ENCODE results near the gene FSTL4.

The FSTL4 gene

DNA sequence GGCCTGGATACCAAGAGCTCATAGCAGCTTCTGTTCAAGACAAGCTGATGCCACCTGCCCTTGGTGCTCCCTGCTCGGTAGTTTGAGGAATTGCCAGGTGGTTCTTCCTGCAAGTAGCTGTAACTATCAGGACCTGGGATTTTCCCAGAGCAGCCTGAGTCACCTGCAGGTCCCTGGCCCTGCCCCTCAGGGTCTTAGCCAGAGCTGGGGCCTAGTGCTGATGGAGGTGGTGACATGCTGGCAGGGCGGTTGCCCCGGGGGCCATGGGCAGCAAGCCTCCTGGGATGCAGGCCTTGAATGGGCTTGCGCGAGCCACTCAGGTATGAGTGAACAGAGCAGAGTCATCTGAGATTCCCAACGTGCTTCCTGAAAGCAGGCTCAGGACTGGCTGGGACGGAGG lies 298.3 kb downstream of the FSTL4 start:
- no peak for DNase-seq

DNA sequence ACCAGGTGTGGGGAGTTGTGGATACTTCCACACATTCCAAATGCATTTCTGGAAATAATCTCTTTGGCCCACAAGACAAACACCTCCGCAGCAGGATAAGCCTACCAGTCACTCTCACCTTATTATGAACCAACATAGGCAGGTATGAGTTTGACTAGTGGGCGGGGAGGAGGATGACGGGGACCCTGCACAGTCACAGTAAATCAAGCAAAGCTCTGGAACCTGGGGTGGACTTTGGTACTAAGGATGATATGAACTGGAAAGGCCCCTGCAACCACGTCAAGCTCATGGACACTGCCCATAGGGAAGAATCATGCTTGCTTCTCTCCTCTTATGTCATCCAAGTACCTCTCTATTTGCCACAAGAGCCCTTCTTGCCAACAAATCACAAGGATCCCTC lies 301.2 kb downstream of the FSTL4 start:
- DNase-seq, result no peak

DNA sequence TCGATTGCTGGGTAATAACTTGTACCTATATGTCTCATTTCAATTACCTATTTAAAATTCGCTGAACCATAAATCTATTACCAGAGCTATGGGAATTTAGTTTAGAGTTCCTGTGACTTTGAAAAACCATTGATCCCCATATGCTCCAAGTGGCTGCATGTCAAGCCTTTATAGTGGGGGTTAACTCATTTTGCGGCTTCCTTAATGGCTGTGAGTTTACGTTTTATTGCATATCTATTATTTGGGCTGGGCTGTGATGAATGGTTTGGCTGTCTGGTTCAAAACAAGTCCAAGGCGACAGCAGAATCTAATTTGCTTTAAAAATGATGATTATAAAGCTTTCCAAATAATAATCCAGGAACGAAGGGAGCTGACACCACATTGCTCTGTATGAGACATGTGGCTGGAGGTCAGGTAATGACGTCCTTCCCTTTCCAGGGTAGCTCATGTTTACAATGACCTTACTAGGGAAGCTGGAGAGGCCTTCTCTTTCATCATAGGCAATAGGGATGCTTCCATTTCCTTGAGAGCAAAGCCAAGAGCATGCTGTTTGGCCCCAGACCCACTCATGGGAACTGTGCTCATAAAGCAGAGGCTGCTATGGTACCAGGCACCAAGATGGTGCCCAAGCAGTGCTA lies 302.2 kb downstream of the FSTL4 start:
- no peak for DNase-seq

DNA sequence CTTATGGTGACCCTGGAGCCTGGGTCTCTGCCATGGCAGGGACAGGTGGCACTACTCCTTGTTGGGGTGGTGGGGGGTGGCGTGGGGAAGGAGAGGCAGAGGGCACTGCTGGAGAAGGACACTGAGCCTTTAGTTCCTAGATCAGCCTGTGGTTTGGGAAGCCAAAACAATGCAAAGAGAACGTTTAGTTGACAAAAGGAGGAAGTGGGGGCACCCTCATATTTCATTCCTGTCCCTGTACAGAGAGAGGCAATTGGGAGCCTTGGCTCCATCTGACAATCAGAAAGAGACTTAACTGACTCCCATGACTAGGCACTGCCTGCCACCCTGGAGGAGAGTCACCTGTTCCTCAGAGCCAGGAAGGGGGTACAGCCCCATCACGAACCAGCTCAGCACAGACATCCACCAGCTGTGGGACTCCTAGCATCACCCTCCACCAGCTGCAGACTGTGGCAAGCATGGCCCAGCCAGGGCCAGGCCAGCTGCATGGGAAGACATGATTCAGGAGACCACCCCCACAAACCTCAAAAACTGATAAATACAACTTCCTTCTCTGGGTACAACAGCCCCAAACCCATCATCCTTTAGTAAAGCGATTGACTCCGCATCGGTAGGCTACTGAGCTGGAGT lies 303.1 kb downstream of the FSTL4 start:
- no peak for DNase-seq

DNA sequence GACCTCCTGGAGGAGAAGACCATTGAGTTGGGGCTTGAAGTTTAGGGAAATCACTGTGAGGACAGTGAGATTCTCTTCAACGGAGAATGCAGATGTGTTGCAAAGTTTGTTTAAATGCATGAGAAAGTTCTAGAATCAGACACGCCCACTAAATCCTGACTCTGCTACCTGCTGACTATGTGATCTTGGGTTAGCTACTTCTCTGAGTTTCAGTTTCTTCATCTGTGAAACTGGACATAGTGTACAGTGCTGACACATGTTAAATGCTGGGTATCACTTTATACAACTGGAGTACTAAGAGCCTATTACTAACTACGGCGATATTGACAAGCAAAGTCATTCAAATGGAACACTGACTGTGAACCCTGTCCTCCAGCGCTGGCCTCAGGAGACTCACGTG lies 305.1 kb downstream of the FSTL4 start:
- DNase-seq, result no peak

DNA sequence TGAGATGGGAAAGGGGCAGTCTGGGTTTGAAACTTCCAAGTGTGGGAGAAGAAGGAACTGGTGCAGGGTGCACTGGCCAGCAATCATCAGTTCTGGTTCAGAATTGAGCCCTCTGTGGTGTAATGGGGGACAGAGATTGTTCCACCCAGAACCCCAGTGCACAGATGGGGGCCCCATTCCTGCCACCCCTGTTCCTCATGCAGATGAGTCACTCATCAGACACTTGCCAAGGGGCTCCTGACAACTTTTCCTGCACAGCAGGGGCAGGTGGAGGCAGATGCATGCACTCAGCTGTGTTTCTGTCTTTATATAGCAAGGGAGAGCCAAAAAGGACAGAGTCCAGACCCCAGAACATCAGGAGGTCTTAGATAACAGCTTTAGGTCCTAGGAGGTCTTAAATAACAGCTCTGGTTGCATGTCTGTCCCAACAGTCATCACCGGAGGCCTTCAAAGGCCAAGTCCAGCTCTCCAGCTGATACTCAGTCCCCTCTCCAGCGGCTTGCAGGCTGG lies 307.6 kb downstream of the FSTL4 start:
- no peak for DNase-seq

DNA sequence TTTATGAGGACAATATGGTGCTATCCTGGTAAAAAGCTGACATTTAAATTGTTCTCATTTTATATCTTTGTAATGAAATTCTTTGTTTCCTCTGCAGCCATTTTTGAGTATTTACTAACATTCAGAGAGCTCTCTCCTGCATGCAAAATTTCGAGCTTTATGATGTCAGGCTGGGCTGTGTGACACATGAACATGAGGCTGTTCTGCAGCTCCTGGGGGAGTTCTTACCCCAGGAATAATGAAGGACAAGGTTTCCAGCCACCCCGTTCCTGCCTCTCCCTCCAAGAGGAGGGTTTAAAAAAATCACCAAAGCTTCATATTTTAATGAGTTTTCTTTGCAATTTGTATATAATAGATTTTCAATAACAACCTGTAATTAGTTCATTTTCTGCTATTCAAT lies 308.2 kb downstream of the FSTL4 start:
- no peak for DNase-seq

DNA sequence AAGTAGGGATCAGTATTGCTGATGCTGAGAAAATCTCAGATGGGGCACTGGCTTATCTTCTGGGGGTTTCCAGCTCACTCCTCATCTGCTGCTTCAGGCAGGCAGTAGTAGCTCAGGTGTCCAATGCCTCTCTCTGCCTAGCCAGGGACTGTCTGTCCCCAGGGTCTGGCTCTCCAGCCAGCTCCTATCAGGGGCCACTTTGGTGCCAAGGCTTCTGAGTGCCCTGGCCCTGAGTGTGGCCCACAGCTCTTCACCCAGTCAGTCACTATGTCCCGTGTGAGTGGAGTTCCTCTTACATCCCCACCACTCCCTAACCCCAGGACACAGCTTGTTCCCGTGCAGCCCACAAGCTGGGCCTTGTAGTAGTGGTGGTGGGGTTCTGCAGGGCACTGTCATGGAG lies 309.0 kb downstream of the FSTL4 start:
- no peak for DNase-seq

DNA sequence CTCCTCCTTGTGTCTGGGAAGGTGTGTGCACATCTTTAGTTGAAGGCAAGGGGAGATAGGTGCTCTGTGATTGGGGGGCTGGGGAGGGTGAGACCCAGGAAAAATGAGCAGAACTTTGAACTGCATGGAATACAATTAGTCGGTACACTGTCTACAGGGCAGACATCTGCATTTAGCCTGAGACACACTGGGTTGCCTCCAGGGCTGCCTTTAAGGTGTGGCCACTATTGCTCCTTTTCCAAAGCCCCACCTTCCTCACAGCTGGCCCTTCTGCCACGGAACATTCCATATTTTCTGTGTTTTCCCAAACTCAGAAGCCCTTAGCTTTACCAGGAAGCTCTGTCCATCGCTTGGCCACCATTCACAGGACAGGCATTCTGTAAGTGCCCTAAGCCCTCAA lies 312.6 kb downstream of the FSTL4 start:
- DNase-seq, result no peak

DNA sequence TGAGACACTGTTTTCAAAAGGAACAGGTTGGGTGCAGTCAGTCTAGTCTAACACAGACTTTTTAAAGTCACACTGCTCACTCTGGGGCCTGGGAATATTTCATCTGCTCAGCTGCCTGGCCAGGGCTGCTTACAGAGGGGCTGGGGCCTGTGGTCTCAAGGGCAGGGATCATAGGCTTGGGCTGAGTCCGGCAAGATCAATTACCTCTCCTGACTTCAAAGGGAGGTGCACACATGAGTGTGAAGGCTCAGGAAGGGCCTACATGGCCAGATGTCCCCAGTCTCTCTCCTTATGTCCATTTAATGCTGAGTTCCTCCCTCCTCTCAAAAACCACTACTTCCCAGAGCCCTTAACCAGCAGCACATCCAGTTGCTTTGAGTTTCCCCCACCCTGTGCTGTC lies 313.3 kb downstream of the FSTL4 start:
- DNase-seq, result no peak

DNA sequence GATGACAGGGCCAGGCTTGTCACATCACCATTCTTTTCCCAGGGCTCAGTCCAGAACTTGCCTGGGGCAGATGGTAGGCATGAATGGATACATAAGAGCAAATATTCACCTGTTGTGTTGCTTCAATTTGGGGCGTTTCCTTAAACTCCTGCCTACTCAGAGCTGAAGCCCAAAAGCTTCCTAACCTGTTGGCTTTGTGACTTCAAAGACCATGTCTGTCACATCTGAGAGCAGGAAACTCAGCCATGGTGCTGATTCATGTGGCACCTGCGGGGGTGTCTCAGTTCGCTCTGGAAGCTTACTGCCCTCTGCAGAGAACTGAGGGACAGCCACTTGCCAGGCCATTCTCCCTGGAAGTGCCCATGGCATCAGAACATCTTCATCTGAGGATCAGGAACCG lies 313.9 kb downstream of the FSTL4 start:
- no peak for DNase-seq

DNA sequence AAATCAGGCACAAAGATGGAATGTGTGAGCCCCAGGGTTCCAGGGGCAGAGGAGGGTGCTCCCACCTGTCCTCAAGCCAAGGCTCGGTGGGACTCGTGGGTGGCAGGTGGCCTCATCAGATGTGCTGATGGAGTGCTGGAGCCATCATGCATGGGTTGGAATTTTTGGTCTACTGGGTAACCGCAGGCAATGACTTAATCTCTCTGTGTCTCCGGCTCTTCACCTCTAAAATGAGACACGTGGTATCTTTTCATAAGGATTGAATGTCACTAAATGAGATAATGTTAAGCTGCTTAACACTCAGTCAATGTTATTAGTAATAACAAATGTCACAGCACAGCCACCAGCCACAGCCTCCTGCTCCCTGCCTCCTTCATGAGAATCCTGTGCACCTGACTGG lies 315.0 kb downstream of the FSTL4 start:
- DNase-seq, result no peak

DNA sequence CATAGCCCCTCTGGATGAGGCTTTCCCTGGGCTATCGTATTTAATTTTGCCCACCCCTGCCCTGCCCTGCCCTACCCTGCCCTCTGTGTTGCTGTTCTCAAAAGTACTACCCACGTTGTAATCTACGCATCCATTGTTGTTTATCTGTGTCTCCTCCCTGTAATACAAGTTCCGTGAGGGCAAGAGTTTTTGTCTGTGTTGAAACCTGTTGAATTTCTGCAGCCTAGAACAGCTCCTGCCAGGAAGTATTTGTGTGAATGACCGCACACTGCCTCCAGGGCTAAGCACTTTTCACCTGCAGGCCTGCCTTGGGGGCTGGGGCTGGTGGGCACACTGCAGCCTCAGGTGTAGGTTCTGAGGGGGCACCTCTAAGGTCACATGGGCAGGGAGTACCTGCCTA lies 315.7 kb downstream of the FSTL4 start:
- no peak for DNase-seq

DNA sequence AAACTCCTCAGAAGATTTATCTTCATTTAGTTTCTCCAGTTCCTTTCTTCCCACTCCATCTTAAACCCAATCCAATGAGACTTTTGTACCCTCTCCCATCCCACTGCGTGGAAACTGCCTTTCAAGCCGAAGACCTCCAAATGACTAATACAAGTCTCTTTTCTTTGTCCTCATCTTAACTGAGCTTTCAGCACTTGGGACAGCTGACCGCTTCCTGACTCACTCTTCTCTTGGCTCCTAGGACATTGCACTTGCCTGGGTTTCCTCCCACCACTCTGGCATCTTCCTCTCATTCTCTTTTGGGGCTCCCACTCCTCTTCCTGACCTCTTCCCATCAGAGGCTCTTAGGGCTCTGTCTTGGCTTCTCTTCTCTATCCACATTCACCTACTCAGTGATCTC lies 316.8 kb downstream of the FSTL4 start:
- DNase-seq, result no peak

DNA sequence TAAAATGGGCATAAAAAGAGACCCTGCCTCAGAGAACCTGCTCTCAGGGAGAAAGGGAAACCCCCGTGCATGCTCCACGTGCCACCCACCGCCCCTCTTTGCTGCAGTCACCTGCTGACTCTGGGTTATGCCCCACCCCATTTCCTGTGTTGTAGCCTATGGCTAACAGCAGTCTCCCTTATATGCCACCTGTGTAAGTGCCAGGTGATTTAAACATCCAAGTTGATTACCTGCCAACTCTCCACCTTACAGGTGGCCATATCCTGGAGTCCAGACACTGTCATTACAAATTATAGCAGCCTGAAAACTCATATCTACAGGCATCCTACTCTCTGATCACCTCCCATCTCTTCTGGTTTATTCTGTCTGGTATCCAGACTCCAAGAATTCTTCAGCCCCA lies 318.0 kb downstream of the FSTL4 start:
- peak; percentile 9 for DNase-seq

DNA sequence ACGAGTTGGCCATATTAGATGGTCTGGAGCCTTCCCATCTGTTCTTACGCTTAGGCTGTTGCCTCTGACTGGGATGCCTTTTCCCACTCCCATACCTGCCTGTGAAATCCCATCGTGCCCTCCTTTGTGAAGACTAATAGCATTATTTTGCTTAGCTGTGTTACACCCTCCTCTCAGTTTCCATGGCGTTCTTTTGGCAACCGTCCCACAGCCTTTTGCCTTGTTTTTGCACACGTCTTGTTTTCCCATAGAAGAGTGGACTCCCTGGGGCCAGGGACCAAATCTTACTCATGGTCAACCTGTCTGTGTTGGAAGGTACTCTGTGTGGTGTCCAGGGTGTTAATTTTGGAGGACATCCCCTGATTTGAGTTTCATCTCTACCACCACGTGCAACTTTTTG lies 318.4 kb downstream of the FSTL4 start:
- peak; percentile 52 for DNase-seq

DNA sequence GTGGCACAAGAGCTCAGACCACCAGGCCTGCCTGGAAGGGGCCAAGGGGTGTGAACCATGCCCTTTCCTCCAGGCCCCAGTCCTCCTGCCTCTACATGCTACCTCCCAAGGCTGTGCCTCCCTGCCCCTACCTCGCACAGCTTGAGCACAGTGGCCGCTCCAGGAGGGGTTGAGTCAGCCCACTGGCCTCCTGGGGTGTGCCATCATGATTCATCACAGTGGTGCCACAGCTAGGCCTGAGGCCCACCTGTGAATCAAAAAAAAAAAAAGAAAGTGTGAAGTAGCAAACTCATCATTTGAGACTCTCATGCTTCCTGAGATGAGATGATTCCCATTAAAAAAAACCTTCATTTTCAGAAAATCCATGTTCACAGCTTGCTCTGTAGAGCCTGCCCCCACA lies 320.0 kb downstream of the FSTL4 start:
- DNase-seq, result no peak

DNA sequence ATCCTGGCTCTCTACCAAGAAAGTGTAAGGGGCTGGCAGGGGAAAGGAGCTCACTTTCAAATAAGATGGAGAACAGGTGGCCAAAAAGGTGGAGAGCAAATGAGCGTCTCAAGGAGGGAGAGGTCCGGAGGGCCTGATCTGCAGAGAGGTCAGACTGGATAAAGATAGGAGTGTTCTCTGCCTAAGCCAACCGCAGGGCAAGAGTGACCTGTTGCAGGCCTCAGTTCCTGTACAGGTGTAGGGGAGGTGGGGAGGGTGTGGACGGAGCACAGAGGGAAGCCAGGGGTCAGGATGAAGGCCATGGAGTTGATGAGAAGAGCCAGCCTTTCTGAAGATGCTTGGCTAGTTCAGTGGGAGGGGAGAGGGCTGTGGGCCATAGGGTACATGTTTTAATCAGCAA lies 320.8 kb downstream of the FSTL4 start:
- DNase-seq, result no peak

DNA sequence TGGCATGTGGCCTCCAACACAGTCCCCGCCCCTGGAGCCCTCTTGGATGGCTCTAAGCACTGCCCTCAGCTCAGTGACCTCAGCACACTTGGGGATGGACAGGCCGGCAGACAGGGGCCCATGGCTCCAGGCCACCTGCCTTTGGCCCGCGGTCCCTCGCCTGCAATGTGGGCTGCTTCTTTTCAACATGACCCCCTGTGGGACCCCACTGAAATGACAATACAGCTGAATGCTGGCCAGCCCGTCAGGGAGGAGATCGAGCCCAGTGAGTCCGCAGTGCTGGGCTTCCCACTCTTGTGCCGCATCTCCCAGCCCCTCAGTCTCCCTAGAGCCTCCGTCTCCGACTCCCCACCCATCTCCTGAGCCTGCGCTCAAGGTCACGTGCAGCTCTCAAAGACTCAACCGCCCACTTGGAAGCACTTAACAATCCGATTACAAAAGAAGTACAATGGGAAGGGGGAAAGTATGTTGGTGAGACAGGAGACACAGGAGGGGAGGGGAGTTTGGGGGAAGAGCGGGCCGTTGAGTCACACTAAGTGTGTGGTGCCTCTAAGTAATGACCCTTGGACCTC lies 321.6 kb downstream of the FSTL4 start:
- no peak for DNase-seq

DNA sequence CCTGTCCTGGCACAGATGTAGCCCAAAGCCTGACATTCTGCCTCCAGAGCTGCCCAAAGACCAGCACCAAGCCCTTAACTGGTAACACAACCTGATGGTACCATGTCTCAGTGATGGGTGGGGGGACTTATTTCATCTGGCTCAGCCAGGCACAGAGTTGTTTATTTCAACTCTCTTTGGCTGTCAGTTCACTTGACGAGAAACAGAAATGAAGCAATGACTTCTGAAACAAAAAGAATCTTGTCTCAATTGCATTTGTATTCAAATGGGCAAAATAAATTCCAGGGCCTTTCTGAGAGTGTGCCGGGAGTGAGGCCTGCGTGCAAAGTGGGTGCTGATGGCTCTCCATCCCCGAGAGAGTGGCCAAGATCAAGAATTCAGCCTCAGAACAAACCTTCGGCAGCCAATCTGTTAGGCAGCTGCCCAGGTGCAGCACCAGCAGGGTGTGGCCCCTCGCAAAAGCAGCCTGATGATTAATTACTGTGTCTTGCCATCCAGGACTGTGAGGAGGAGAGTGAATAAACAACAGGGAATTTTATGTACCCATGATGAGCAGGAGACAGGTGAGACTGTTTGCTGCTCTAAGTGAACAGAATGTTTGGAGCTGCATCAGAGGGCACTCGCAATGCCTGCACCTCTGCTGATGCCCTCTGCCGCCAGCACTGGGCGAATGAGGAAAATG lies 322.5 kb downstream of the FSTL4 start:
- peak; percentile 21 for DNase-seq

DNA sequence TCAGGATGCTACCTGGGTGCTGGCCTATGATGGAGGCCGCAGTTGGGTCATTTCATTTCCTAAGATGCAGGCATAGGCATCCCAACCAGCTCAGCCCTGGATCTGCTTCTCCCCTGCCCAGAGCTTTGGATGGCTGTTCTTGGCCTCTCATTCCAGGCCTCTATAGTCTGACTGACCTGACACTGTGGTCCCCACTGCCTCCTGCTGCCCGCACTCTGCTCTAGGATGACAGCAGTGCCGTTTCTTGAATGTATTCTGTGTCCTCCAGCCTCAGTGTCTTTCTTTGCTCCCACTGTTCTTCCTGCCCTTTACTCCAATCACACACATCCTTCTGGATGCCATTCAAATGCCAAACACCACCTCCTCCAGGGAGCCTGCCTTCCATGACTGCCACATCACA lies 324.8 kb downstream of the FSTL4 start:
- DNase-seq, result no peak

DNA sequence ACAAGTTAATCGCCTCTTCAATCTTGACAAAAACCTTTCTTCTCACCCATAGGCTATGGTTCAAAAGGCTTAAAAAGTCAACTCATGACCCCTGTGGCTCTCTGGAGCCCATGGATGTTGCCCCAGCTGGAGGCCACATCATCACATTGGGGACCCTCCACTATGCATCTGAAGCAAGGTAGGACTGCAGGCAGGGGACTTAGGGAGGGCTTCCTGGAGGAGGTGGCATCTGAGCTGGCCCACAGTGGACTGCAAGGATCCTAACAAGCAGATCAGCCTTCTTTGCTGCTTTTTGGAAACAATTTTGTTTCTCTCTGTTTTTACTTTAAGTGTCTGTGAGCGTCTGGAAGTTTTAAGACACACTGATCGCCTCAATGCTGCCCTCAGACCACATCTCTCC lies 325.9 kb downstream of the FSTL4 start:
- no peak for DNase-seq

DNA sequence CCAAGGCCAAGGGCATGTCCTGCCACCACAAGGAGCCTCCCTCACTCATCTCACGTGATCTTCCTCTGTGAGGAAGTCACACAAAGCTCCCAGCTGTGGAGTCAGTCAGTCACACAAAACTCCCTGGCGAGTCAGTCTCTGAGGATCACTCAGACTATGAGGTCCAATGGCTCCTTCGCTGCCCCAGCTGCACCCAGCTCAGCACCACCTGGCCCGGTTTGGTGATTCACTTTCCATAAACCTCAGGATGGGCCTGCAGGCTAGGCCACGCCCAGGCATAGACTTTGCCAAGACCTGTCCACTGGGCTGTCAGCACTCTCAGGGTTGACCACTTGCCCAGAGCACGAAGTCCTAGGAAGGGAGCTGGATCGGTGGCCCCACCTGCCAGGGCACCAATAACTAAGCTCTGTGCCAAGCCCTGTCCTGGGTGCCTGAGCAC lies 326.7 kb downstream of the FSTL4 start:
- DNase-seq, result no peak

DNA sequence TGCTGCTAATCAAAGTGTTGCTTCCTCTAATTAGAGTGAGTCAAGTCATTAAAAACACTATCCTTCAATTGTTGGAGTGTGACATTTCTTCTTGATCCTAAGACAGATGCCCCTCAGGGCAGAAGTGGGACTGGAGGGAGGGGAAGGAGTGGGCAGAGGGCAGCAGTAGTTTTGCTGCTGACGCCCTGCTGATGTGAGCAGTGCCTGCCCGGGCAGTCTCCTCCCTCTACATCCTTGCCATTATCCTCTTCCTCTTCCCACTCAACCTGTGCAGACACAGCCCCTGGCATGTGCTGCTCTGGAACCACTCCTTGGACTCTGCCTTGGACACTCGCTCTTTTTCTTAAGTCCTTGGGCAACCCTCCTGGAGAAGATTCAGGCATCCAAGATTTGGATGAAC lies 328.0 kb downstream of the FSTL4 start:
- no peak for DNase-seq

All from NCI-H774 (cell line).